Measurements from ENCODE around the gene CPN1.

Gene CPN1

DNA sequence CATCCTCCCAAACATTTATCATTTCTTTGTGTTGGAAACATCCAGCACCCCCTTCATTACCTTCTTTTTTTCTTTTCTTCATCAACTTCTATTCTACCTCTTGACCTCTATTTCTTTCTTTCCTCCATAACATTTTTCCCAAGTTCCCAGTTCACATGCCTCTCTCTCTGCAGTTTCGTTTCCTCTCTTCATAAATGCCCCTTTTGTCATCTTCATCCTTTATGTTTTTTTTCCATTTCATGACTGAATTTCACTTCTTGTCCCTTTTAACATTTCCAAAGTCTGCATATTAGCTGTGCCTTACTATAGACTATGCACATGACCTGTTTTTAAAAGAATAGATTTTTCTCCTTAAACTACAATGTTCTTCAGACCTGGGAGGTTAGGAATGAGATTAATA, 23.7 kb downstream of the CPN1 start:
- no peak for TF ChIP-seq ZFX (IDR thresholded peaks at IDR 0.05; ENCODE audit: borderline replicate concordance)
- TF ChIP-seq, protein P1, sequence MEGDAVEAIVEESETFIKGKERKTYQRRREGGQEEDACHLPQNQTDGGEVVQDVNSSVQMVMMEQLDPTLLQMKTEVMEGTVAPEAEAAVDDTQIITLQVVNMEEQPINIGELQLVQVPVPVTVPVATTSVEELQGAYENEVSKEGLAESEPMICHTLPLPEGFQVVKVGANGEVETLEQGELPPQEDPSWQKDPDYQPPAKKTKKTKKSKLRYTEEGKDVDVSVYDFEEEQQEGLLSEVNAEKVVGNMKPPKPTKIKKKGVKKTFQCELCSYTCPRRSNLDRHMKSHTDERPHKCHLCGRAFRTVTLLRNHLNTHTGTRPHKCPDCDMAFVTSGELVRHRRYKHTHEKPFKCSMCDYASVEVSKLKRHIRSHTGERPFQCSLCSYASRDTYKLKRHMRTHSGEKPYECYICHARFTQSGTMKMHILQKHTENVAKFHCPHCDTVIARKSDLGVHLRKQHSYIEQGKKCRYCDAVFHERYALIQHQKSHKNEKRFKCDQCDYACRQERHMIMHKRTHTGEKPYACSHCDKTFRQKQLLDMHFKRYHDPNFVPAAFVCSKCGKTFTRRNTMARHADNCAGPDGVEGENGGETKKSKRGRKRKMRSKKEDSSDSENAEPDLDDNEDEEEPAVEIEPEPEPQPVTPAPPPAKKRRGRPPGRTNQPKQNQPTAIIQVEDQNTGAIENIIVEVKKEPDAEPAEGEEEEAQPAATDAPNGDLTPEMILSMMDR (IDR thresholded peaks at IDR 0.05): no peak

DNA sequence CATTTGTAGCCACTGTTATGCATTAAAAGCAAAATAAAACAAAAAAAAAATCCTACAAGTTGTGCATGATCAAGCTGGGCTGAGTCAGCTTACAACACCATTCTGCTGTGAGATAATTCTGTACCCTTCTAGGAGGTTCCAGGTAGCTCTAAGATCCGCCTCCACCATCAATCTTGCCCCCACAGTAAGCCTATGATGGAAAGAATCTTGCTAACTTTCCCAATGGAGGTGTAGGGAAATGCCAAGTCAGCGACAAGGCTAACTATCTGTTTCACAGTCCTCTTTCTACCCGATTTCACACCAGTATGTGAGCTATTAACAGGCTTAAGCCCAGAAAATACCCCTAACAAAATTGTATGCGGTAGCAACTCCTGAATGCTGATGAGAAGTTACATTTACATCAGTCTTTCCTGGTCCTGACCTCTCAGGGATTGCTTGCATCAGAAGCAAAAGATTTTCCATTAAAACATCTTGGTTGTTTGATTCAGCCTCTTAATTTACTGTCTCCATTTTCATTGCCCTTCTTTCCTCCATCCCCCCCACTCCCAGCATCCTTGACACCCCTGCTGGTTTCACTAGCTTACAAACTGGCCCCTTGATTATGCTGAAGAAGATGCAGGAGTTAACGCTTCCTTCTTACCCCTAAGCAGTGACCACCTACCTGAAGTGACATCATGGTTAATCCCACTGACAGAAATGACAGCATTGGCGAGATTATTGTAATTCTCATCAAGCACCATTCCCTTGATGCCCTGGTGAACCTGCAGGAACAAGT, 27.8 kb downstream of the CPN1 start:
- no peak for TF ChIP-seq ZFX (IDR thresholded peaks at IDR 0.05; ENCODE audit: borderline replicate concordance)
- TF ChIP-seq, protein P1 (IDR thresholded peaks at IDR 0.05): no peak
- no peak overlapping the region for H3K27ac ChIP-seq

More for the DNA sequence above, 23.7 kb downstream of the CPN1 start:
- H3K27ac ChIP-seq: no peak overlapping the region

DNA sequence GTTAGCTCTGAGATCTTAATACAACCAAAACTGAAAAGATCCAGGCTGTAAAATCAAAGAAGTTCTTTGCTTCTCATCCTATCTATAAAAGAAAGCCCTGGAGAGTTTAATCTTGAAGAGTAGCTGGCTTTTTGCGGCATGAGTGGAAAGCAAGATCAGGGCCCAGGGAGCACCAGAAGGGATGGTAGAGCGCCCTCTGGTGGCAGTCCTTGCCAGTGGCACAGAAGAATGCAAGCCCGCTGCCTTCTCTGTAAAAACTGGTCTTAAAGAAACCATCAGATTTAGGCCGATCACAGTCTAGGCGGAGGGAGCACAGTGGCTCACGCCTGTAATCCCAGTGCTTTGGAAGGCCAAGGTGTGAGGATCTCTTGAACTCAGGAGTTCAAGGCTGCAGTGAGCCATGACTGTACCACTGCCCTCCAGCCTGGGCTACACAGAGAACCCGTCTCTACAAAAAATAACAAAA, 35.6 kb downstream of the CPN1 start:
- H3K27ac ChIP-seq: no peak overlapping the region
- TF ChIP-seq ZFX (IDR thresholded peaks at IDR 0.05; ENCODE audit: borderline replicate concordance): no peak
- TF ChIP-seq, protein P1 (IDR thresholded peaks at IDR 0.05): peak; percentile 96

DNA sequence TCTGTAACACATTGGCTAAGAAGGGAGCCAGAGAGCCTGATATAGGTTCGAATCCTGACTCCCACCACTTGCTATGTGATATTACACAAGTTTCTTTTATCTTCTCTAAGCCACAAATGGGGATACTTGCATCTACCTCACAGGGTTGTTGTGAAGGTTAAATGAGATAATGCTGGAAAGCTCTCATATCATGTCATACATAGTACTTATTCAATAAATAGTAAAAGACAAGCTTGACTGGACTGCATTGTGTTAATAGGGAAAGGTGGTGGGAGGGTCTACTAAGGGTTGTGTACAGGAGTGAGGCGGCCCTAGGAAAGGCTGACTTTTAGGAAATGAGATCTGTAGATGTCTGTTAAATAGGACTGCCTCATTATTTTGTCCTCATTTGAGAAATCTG, 36.1 kb downstream of the CPN1 start:
- H3K27ac ChIP-seq: no peak overlapping the region
- TF ChIP-seq, protein P1 (IDR thresholded peaks at IDR 0.05): no peak
- TF ChIP-seq ZFX (IDR thresholded peaks at IDR 0.05; ENCODE audit: borderline replicate concordance): no peak

DNA sequence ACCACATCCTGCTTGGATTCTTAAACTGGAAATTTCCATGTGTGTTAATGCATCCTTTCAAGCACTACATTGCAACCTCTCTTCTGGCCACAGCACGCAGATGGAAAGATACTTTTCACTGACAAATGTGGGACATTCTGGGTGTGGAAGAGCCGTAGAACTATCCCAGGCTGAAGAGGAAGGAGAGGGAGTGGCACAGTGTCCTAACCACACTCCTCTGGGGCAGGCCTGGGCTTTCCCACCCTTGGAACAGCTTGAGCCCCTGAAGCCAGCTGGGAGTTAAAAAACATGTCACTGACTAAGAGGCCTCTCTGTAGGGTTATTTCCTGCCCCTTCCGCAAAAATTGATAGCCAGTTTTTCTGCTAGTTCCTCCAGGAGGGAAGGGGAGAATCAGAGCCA, 37.9 kb downstream of the CPN1 start:
- no peak overlapping the region for H3K27ac ChIP-seq
- TF ChIP-seq ZFX (IDR thresholded peaks at IDR 0.05; ENCODE audit: borderline replicate concordance): no peak

DNA sequence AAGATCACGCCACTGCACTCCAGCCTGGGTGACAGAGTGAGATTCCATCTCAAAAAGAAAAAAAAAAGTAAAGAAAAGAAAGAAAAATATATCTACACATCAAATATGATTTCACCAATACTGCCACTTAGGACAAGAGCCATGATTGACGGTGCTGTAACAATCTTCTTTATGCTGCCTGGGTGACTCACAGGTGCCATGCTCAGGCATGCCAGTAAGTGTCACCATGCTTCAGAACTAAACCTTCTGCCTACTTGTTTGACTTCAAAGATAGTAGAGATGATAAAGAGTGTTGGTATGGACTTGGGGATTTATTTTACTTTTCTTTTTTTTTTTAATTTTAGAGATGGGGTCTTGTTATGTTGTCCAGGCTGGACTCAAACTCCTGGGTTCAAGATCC, 38.3 kb downstream of the CPN1 start:
- H3K27ac ChIP-seq: no peak overlapping the region
- no peak for TF ChIP-seq ZFX (IDR thresholded peaks at IDR 0.05; ENCODE audit: borderline replicate concordance)
- TF ChIP-seq, protein P1 (IDR thresholded peaks at IDR 0.05): no peak

DNA sequence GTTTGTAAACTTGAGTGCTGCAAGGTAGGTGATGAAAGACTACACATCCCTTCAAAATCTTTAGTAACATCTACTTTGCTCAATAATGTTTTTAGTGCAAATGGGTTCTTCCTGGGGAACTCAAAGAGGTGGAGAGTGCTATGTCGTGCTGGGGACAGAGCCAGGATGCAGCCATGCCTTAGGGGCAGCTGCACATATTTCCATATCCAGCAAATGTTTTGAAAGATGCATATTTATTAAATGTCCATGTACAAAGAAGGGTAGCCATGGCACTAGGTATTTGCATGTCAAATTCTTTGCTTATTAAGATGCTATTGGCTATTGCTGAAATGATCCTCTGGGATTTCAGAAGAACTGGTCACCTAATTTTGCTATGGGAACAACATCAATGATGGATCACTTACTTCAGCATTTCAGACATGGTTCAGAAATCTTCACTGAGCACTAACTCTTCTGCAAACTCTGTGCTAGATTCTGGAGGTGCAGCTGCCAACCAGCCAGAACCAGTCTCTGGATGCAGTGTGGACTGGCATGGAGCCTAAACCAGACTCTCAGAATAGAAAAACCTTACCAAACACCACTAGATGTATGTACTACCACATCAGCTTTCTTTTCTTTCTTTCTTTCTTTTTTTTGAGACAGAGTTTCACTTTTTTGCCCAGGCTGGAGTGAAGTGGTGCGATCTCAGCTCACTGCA, 40.2 kb downstream of the CPN1 start:
- TF ChIP-seq ZFX (IDR thresholded peaks at IDR 0.05; ENCODE audit: borderline replicate concordance): no peak
- TF ChIP-seq, protein P1 (IDR thresholded peaks at IDR 0.05): no peak
- no peak overlapping the region for H3K27ac ChIP-seq
